NCI-H1694 (cell line): ENCODE data around the gene ADAMTS14.
A peak's percentile ranks its signal among the peaks of the same experiment; 100 is the strongest.

ENCODE experiments used
- DNase-seq: peaks from one replicate; lab custom pipeline; 2025; lab: John Stamatoyannopoulos, UW

ADAMTS14 gene

GRCh38 chr10:70784016-70784415, 111.7 kb downstream of the ADAMTS14 start:
- no peak for DNase-seq

DNA sequence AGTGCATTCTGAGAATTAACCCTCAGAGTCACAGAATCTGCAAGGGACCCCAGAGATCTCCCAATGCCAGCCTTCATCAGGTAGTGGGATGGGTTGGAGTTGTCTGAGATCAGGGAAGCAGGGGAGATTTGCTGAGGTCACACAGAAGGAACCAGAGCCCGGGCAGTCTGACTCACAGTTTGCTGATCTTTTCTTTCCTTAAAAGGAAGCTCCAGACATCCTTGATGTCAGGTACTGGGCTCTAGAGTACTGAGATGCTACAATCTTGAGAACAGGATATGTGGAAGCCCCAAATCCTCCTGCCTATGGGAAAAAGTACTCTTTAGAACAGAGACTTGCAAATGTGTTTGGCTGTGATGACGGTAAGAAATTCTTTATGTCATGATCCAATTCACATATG, 112.2 kb downstream of the ADAMTS14 start:
- no peak for DNase-seq

- DNase-seq = no peak
Observed at GRCh38 chr10:70785190-70785589, 112.9 kb downstream of the ADAMTS14 start, which contains the start of gene TBATA. TSS of gene TBATA (minus strand) at chr10:70785377. CDS start at chr10:70783379, 1,998 bp downstream.

DNA sequence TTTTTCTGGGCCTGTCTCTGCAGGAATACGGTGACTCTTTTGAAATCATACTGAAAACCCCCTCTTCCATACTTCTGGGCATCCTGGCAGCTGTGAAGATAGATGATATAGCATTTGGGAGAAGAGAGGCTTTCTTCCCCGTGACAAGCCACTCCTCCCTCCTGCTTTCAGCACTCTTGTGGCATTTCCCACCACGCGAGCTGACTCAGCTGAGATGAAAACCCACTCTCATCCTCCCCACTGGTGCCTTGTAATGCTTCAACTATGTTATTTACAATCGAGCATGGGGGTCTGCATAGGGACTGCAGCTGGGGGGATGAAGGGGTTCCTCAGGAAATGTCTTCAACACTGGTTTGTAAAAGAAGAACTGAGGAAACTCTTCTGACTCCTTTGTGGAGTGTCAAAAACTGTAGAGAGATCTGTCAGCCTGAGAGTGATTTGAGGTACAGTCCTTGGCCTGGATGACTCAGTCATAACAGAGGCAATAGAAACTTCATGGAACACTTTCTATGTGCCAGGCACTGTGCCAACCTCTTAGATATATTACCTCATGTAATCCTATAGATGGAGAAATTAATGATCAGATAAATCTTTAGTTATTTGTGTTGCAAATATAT, 114.6 kb downstream of the ADAMTS14 start:
- no peak for DNase-seq

GRCh38 chr10:70791386-70792039, 119.2 kb downstream of the ADAMTS14 start:
- DNase-seq = no peak

DNA sequence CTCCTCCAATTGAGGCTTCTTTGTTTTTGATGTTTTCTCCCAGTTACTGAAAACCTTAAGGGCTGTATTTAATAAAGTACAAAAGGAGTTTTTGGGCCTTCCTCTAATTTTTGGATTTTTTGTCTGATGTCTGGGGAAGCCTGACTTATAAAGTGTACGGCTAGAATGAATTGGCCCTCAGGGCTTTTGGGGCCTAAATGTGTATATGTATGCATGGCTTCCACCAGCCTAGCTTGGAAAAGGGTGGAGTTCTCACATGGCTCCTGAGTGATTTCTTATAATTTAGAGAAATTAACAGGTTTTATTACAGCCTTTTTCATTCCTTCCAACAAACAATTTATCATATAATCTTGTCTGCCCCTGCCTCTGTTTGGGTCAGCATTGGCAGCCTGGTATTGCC, 123.3 kb downstream of the ADAMTS14 start:
- no peak for DNase-seq

DNA sequence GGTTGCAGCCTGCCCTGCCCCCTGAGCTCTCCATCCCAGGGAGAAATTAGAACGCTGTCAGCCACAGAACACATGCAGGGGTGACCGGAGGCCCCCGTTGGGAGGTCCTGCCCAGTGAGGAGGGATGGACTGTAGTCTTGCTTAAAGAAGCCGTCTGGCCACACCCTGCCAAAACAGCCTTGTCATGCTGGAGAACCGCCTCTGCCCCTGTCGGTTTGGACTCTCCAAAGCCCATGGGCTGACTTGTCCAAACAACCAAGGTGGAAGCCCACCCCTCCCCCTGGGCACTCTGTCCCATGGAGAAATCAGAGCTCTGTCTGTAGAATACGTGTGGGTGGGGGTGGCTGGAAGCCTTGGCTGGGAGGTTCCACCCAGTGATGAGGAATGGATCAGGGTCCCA, 125.5 kb downstream of the ADAMTS14 start:
- DNase-seq = no peak

- DNase-seq = no peak
Observed at GRCh38 chr10:70799124-70799523, 126.8 kb downstream of the ADAMTS14 start.

DNA sequence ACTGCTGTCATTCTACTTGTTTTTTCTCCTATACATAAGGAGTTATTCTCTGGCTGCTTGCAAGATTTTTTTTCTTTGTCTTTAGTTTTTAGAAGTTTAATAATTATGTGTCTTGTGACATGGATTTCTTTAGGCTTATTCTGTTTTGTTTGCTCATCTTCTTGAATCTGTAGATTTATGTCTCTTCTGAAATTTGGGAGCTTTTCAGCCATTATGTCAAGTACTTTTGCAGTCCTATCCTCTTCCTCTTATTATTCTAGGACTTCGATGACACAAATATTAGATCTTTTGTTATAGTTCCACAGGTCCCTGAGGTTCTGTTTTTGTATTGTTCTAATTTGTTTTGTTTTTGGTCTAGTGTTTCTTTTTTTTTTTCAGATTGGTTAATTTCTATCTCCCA, 129.5 kb downstream of the ADAMTS14 start:
- no peak for DNase-seq

- peak; percentile 2 for DNase-seq
Observed at GRCh38 chr10:70803775-70804420, 131.6 kb downstream of the ADAMTS14 start.

- no peak for DNase-seq
Observed at GRCh38 chr10:70804421-70804808, 132.1 kb downstream of the ADAMTS14 start.

DNA sequence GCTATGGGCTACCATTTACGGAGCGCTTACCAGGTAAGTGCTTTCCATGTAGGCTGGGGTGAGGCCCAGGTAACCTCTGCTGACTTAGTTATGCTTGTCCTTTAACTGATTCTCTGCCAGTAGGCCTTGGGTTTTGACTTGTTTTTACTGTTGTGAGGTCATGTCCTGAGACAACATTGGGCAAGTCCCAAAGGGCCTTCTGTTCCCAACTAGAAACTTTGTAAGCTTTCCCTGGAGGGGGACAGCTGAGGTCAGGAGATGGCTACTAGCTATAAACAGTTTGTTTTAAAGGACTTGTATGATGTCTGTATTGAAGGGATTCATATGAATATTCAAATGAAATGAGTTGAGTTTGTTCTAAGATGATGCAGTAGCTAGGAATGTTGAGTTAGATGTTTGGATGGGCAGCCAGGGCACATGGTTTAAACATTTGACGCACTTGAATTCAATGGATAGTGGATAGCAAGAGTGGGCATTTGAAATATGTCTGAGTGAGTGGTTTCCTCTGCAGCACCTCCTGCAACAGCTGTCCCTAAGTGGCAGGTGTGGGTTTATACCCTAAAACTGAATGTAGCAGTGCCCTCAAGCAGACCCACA, 133.4 kb downstream of the ADAMTS14 start:
- no peak for DNase-seq

- no peak for DNase-seq
Observed at GRCh38 chr10:70806841-70807240, 134.5 kb downstream of the ADAMTS14 start.

GRCh38 chr10:70807556-70807955, 135.2 kb downstream of the ADAMTS14 start:
- no peak for DNase-seq

DNA sequence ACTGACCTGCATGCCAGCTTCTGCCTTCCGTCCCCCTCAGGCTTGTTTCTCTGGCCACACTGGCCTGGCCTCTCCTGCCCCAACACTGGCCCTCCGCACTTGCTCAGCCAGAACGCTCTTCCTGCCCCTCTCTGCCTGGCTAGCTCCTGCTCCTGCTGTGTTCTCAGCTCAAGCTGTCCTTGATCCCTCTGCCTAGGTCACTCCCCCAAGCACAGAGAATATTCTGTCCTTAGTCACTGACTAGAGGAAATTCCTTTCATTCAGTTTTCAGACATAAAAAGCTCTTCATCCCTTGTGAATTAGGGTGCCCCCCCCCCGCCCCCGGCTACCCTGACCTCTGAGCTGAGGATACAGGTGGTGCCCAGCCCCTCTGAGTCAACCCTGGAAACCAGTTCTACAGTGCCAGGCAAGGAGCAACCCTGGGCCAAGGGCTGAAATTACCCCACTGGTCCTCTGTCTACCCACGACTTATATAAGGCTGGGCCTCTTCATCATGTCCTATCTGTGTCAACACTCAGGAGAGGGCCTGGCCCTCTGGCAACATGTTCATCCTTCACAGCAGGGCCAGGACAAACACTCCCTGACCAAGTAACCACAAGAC, 136.8 kb downstream of the ADAMTS14 start:
- DNase-seq = no peak

DNA sequence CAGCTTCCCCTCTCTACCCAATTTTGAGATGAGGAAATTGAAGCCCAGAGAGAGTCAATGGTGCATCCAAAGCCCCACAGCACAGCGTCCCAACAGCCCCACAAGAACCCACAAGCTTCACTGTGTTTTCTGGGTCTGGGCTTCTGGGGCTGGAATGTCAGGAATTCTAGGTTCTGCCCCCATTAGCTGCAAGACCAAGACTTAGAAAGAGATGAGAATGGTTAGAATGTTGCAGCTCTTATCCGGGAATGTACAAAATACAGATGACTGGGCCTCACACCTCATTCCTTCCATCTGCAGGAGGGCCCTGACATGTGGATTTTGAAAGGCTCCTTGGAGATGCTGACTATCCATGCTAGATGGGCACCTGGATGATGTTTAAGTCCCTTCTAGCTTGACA, 137.4 kb downstream of the ADAMTS14 start:
- DNase-seq = no peak

DNA sequence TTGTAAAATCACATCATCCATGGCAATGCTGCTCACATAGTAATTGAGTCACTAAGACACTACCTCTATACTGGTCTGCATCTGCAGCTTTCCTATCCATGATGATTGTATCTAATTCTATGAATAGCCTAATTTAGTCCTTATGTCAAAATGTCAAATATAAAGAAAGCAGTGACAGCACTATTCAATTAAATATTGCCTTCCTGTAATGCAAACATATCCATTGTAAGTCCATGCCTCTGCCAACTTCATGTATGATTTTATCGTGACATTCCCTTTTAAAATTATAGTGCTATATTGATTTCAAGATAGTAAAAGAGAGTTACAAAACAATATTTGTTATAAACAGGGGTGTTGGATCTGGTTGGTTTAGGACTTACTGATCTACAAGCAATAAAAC, 138.7 kb downstream of the ADAMTS14 start:
- no peak for DNase-seq

DNA sequence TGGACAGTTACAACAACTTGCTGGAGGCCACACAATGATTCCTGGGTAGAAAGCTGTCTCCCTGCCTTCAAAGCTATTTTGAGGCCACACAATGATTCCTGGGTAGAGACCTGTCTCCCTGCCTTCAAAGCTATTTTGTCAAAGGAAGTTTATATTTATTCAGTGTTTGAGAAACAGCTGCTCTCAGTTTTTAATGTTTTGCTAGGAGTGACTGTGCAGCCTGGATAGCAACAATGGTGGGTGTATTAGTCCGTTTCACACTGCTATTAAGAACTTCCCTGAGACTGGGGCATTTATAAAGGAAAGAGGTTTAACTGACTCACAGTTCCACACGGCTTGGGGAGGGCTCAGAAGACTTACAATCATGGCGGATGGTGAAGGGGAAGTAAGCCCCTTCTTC, 139.6 kb downstream of the ADAMTS14 start:
- no peak for DNase-seq
